ENCODE data around the gene ISL2. TPM values are rescaled to one million over a fixed set of nuclear protein-coding genes. Genes with fewer than 3 reads are reported as not detected.

ISL2 gene
- total and polyA plus RNA-seq, 9 of the 15 experiments (the other 6 are each of a cell fraction or from before 2014, with no cell fraction given): 0.15 to 23.7 (median 4.0) TPM

DNA sequence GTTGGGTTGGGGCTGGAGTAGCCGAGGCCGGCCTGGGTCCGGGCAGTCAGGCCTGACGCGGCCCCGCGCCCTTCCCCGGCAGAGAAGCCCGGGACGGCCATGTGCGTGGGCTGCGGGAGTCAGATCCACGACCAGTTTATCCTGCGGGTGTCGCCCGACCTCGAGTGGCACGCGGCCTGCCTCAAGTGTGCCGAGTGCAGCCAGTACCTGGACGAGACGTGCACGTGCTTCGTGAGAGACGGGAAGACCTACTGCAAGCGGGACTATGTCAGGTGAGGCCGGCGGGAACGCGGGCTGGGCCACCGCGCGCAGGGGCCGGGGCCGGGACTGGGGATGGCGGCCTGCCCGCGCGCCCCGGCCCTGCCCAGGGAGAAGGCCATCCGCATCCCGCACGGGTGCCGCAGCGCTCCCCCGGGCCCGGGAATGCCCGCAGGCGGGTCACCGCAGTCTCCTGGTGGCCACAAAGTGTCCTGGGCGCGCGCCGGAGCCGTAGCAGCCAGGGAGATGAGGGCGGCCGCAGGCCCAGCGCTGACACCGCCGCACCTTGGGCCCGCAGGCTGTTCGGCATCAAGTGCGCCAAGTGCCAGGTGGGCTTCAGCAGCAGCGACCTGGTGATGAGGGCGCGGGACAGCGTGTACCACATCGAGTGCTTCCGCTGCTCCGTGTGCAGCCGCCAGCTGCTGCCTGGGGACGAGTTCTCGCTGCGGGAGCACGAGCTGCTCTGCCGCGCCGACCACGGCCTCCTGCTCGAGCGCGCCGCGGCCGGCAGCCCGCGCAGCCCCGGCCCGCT, 1.3 kb downstream of the ISL2 start (continued):
- TF ChIP-seq, protein P1, sequence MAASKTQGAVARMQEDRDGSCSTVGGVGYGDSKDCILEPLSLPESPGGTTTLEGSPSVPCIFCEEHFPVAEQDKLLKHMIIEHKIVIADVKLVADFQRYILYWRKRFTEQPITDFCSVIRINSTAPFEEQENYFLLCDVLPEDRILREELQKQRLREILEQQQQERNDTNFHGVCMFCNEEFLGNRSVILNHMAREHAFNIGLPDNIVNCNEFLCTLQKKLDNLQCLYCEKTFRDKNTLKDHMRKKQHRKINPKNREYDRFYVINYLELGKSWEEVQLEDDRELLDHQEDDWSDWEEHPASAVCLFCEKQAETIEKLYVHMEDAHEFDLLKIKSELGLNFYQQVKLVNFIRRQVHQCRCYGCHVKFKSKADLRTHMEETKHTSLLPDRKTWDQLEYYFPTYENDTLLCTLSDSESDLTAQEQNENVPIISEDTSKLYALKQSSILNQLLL (CRISPR knock-in tag; IDR thresholded peaks at IDR 0.05; ENCODE audit: borderline replicate concordance): no peak
- TF ChIP-seq, protein P2, sequence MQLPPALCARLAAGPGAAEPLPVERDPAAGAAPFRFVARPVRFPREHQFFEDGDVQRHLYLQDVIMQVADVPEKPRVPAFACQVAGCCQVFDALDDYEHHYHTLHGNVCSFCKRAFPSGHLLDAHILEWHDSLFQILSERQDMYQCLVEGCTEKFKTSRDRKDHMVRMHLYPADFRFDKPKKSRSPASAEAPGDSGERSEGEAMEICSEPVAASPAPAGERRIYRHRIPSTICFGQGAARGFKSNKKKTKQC (CRISPR knock-in tag; IDR thresholded peaks at IDR 0.05): peak; percentile 48; the same call in 1 of the 2 replicates
- TF ChIP-seq RFX1 (IDR thresholded peaks at IDR 0.05): no peak
- TF ChIP-seq U2AF1 (optimal IDR thresholded peaks at IDR 0.05; ENCODE audit: low read depth, low read length): peak; percentile 57
- no peak for TF ChIP-seq MED1 (CRISPR knock-in tag; IDR thresholded peaks at IDR 0.05; ENCODE audit: borderline replicate concordance)
- TF ChIP-seq BRF1 (IDR thresholded peaks at IDR 0.05; ENCODE audit: borderline replicate concordance, extremely low read depth, insufficient read length): no peak
- no peak for TF ChIP-seq ZFP30 (CRISPR knock-in tag; IDR thresholded peaks at IDR 0.05; ENCODE audit: borderline replicate concordance)
- TF ChIP-seq NFATC3 (IDR thresholded peaks at IDR 0.05): no peak
- TF ChIP-seq LCOR (CRISPR knock-in tag; IDR thresholded peaks at IDR 0.05): no peak
- no peak for TF ChIP-seq RBM39 (optimal IDR thresholded peaks at IDR 0.05; ENCODE audit: low read depth, low read length)
- TF ChIP-seq SMARCC2 (IDR thresholded peaks at IDR 0.05; ENCODE audit: low read depth): no peak
- peak; percentile 86 for TF ChIP-seq ZFX (CRISPR knock-in tag; IDR thresholded peaks at IDR 0.05)
- TF ChIP-seq, protein P3, sequence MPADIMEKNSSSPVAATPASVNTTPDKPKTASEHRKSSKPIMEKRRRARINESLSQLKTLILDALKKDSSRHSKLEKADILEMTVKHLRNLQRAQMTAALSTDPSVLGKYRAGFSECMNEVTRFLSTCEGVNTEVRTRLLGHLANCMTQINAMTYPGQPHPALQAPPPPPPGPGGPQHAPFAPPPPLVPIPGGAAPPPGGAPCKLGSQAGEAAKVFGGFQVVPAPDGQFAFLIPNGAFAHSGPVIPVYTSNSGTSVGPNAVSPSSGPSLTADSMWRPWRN (IDR thresholded peaks at IDR 0.05; ENCODE audit: low read depth): no peak
- no peak for TF ChIP-seq ZFP1 (CRISPR knock-in tag; IDR thresholded peaks at IDR 0.05)
- TF ChIP-seq SLC30A9 (CRISPR knock-in tag; IDR thresholded peaks at IDR 0.05): no peak
- no peak for TF ChIP-seq CAMTA2 (CRISPR knock-in tag; conservative IDR thresholded peaks at IDR 0.05)
- no peak for TF ChIP-seq KLF13 (tag; IDR thresholded peaks at IDR 0.05; ENCODE audit: borderline replicate concordance, low read depth)
- TF ChIP-seq BMI1 (IDR thresholded peaks at IDR 0.05; ENCODE audit: low read length): no peak
- TF ChIP-seq TGIF2 (CRISPR knock-in tag; IDR thresholded peaks at IDR 0.05): no peak; the same call in 1 of the 2 replicates
- TF ChIP-seq HDAC3 (IDR thresholded peaks at IDR 0.05; ENCODE audit: borderline replicate concordance, partially characterized antibody): no peak
- TF ChIP-seq RBM14 (IDR thresholded peaks at IDR 0.05; ENCODE audit: borderline replicate concordance, insufficient read depth, low read depth, low read length): no peak
- TF ChIP-seq ZNF253 (CRISPR knock-in tag; conservative IDR thresholded peaks at IDR 0.05): no peak
- no peak for TF ChIP-seq MAFF (IDR thresholded peaks at IDR 0.05; ENCODE audit: low read length)
- no peak for TF ChIP-seq HOXB6 (CRISPR knock-in tag; IDR thresholded peaks at IDR 0.05; ENCODE audit: borderline replicate concordance)
- TF ChIP-seq ZKSCAN3 (CRISPR knock-in tag; IDR thresholded peaks at IDR 0.05): no peak
- TF ChIP-seq, protein P4, sequence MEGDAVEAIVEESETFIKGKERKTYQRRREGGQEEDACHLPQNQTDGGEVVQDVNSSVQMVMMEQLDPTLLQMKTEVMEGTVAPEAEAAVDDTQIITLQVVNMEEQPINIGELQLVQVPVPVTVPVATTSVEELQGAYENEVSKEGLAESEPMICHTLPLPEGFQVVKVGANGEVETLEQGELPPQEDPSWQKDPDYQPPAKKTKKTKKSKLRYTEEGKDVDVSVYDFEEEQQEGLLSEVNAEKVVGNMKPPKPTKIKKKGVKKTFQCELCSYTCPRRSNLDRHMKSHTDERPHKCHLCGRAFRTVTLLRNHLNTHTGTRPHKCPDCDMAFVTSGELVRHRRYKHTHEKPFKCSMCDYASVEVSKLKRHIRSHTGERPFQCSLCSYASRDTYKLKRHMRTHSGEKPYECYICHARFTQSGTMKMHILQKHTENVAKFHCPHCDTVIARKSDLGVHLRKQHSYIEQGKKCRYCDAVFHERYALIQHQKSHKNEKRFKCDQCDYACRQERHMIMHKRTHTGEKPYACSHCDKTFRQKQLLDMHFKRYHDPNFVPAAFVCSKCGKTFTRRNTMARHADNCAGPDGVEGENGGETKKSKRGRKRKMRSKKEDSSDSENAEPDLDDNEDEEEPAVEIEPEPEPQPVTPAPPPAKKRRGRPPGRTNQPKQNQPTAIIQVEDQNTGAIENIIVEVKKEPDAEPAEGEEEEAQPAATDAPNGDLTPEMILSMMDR (IDR thresholded peaks at IDR 0.05 in 2 of 3, conservative IDR thresholded peaks at IDR 0.05 in 1 of 3; ENCODE audit: insufficient read depth in 2 of 3, low read depth in 1 of 3, low read length in 3 of 3): peak in 1 of 3 experiments; percentile 4; a peak in 1 of 6 replicates
